ENCODE results near the gene KIAA0586.

GRCh38 chr14:58557242-58557641 is 129.7 kb downstream of the KIAA0586 start:
- TF ChIP-seq GATA2 (IDR thresholded peaks at IDR 0.05; ENCODE audit: low read depth, low read length) (no peak), GATA3 (IDR thresholded peaks at IDR 0.05; ENCODE audit: low read depth, low read length) (no peak)
